Measurements from ENCODE around the gene PTPN14. TPM values are rescaled to one million over a fixed set of nuclear protein-coding genes. Genes with fewer than 3 reads are reported as not detected.

Gene PTPN14
- total and polyA plus RNA-seq, 2 of the 8 experiments (the other 6 are each of a cell fraction or from before 2014, with no cell fraction given): 14.4 to 93.6 TPM

DNA sequence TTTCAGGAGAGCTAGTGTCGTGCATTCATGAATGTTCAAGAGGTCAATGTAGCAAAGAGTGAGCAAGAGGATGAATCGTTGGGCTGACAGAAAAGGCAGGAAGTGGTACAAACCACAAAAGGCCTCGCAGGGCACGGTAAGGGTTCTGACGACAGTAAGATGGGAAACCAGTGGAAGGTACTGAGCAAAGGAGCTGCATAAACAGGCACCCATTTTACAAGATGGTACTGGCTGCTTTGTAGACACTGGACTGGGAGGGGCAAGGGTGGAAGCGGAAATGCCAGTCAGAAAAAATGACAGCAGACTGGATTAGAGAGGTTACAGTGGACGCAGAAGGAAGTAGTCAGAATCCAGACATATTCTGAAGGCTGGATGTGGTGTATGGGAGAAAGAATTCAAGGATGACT, 123.5 kb downstream of the PTPN14 start:
- no peak overlapping the region for H3K14ac ChIP-seq (ENCODE audit: insufficient read length)
- TF ChIP-seq GABPA (IDR thresholded peaks at IDR 0.05; ENCODE audit: borderline replicate concordance, insufficient read depth, low read length): no peak
- TF ChIP-seq TCF12 (IDR thresholded peaks at IDR 0.05; ENCODE audit: low read depth, low read length): no peak
- no peak for TF ChIP-seq RFX5 (IDR thresholded peaks at IDR 0.05; ENCODE audit: borderline replicate concordance, low read depth, low read length)
- TF ChIP-seq SIN3A (conservative IDR thresholded peaks at IDR 0.05 in 1 of 2, IDR thresholded peaks at IDR 0.05 in 1 of 2; ENCODE audit: low read depth in 1 of 2, low read length in 2 of 2): no peak
- no peak for FAIRE-seq
- H4K20me1 ChIP-seq (replicated peaks in 1 of 2; ENCODE audit: control insufficient read depth in 1 of 2, insufficient read depth in 2 of 2, low read length in 2 of 2): no peaks in the 10 kb centered on the region
- CTCF ChIA-PET (ENCODE audit: partially characterized antibody): interaction anchor here (1.2 kb wide), 1 partner anchor 10 kb away, joined by 3 read pairs; no protein-coding TSS in a partner anchor
- no peaks in the 10 kb centered on the region for H3K27me3 ChIP-seq (replicated peaks in 1 of 4; ENCODE audit: control insufficient read depth in 3 of 4, extremely low read depth in 1 of 4, insufficient read depth in 3 of 4, low read length in 3 of 4)
- no peak overlapping the region for H2BK12ac ChIP-seq (ENCODE audit: low read depth, low read length)
- H2BK15ac ChIP-seq (ENCODE audit: low read length): no peak overlapping the region
- H2AFZ ChIP-seq (ENCODE audit: low read length): no peak overlapping the region
- peak overlapping the region; percentile 5; the same call in 1 of the 2 replicates for H2AK5ac ChIP-seq (ENCODE audit: low read depth, low read length)
- no peaks in the 10 kb centered on the region for H3K79me2 ChIP-seq (ENCODE audit: control insufficient read depth in 1 of 2, insufficient read depth in 2 of 2, low read length in 2 of 2)
- H3K36me3 ChIP-seq (ENCODE audit: control insufficient read depth in 2 of 4, insufficient read depth in 4 of 4, low read length in 3 of 4): no peaks in the 10 kb centered on the region
- H3K9ac ChIP-seq (replicated peaks in 1 of 4; ENCODE audit: extremely low read depth in 1 of 4, low read depth in 3 of 4, low read length in 3 of 4): no peak overlapping the region
- 0 out of 2 replicates have a peak overlapping the region, but pooled peaks have one; percentile 40 for H2BK20ac ChIP-seq (ENCODE audit: low read length)
- H4K8ac ChIP-seq (ENCODE audit: extremely low read depth, insufficient read depth, low read length): no peak overlapping the region
- H4K5ac ChIP-seq (ENCODE audit: insufficient read length, low read depth, low read length): no peak overlapping the region
- no peak overlapping the region for H3K27ac ChIP-seq (ENCODE audit: low read depth, low read length)
- H2BK120ac ChIP-seq (replicated peaks; ENCODE audit: low read depth, low read length): no peak overlapping the region
- WGBS, 2 experiments (ENCODE audit: extremely low coverage in 1 of 2, insufficient coverage in 1 of 2, insufficient read length in 1 of 2, insufficient replicate concordance in 2 of 2, low coverage in 1 of 2, low lambda C conversion rate in 2 of 2, missing lambda C conversion rate in 1 of 2): 78% methylated on average over 7 of the region's 7 CpGs; no CpG with 5 or more reads in 1 of the 2 experiments
- H4K91ac ChIP-seq (replicated peaks; ENCODE audit: insufficient read length, low read length): peak overlapping the region; percentile 68
- H3K56ac ChIP-seq (replicated peaks; ENCODE audit: insufficient read length, low read depth, low read length): no peak overlapping the region
- no peak overlapping the region for H3K4me2 ChIP-seq (ENCODE audit: insufficient read depth in 1 of 2, low read depth in 2 of 2, low read length in 2 of 2)
- no peaks in the 10 kb centered on the region for H3K9me3 ChIP-seq (ENCODE audit: insufficient read depth in 2 of 2, low read depth in 1 of 2, low read length in 1 of 2)
- DNase-seq (ENCODE audit: low read depth in 1 of 2, low spot score in 2 of 2): no peak
- H3K4me1 ChIP-seq (replicated peaks in 1 of 4; ENCODE audit: control insufficient read depth in 3 of 4, insufficient read depth in 4 of 4, low read length in 3 of 4): peaks cover 0 to 9% (median 2%) of the 10 kb centered on the region in 4 experiments; a peak in 3 of 7 replicates
- no peaks in the 10 kb centered on the region; the same call in 1 of the 2 replicates for H3K79me1 ChIP-seq (ENCODE audit: low read depth, low read length)
- no peak overlapping the region for H3K4ac ChIP-seq (replicated peaks; ENCODE audit: insufficient read length, low read depth, low read length)
- 0 out of 2 replicates have a peak overlapping the region, but pooled peaks have one; percentile 49 for H3K18ac ChIP-seq (ENCODE audit: extremely low read depth, low read length)
- H3K23me2 ChIP-seq (ENCODE audit: low read depth, low read length): no peaks in the 10 kb centered on the region
- POLR2A ChIA-PET (ENCODE audit: partially characterized antibody): interaction anchor here (1.1 to 1.4 kb wide), 3 partner anchors 11 to 123 kb away, joined by 3 to 7 read pairs (median 4); partner anchors contain the start of gene PTPN14
- no peak overlapping the region for H3K4me3 ChIP-seq (ENCODE audit: extremely low read depth in 1 of 4, insufficient read depth in 2 of 4, low read depth in 3 of 4, low read length in 4 of 4)
- 0 out of 2 replicates have a peak overlapping the region, but pooled peaks have one; percentile 2 for H2BK5ac ChIP-seq (ENCODE audit: low read depth, low read length)
- no peak overlapping the region for H3K23ac ChIP-seq (ENCODE audit: insufficient read length)
